GM18526 (cell line): Measurements from ENCODE around the gene LY6G5C.

ENCODE experiments used
- POLR2A ChIP-seq: IDR thresholded peaks from 3 replicates; pipeline ENCODE4 v1.6.1; 2011; ENCODE audit not compliant: insufficient read length; ENCODE audit errors: extremely low read depth

Gene LY6G5C

DNA sequence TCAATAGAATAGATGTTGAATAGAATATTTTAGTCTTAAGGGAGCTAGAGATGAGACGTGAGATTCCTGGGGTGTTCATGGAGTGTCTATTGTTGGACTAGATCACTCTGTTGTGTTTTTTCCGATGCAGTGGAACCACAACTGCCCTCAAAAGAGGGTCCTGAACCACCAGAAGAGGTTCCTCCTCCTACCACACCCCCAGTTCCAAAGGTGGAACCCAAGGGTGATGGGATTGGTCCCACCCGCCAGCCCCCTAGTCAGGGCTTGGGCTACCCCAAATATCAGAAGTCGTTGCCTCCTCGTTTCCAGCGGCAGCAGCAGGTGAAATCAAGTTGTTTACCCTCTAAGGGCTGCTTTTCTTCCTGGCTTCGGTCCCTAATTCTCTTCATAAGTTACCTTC lies 51.9 kb downstream of the LY6G5C start:
- no peak for TF ChIP-seq POLR2A

DNA sequence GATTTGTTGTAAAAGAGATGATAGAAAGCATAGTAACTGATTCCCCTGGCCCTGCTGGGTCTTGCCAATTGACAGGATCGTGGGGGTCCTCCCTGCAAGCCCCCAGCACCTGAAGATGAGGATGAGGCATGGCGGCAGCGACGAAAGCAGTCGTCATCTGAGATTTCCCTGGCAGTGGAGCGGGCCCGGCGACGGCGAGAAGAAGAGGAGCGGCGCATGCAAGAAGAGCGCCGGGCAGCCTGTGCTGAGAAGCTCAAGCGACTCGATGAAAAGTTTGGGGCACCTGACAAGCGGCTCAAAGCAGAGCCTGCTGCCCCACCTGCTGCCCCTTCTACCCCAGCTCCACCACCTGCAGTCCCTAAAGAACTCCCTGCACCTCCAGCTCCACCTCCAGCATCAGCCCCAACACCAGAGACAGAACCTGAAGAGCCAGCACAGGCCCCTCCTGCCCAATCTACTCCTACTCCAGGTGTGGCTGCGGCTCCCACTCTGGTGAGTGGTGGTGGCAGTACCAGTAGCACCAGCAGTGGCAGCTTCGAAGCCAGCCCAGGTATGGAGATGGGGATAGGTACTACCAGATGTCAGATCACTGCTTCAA lies 53.1 kb downstream of the LY6G5C start:
- no peak for TF ChIP-seq POLR2A

- no peak for TF ChIP-seq POLR2A
Observed at GRCh38 chr6:31626952-31627351, 53.9 kb downstream of the LY6G5C start.
